ENCODE measurements around the gene GPC1. TPM values are rescaled to one million over a fixed set of nuclear protein-coding genes. Genes with fewer than 3 reads are reported as not detected.

Gene GPC1
- total RNA-seq, 2 donors from 2014 or later: 80.7 to 447 TPM

- Histone ChIP-seq H3K27me3 (replicated peaks; ENCODE audit: insufficient read depth) (no peaks in the 10 kb centered on the region), H3K4me1 (replicated peaks) (no peaks in the 10 kb centered on the region), H3K27ac (no peak overlapping the region), H3K36me3 (no peaks in the 10 kb centered on the region), H3K9me3 (no peaks in the 10 kb centered on the region), H3K4me3 (no peak overlapping the region)
- TF ChIP-seq POLR2A (IDR thresholded peaks at IDR 0.05) (no peak), POLR2AphosphoS5 (IDR thresholded peaks at IDR 0.05) (no peak)
- TF ChIP-seq, protein P1, sequence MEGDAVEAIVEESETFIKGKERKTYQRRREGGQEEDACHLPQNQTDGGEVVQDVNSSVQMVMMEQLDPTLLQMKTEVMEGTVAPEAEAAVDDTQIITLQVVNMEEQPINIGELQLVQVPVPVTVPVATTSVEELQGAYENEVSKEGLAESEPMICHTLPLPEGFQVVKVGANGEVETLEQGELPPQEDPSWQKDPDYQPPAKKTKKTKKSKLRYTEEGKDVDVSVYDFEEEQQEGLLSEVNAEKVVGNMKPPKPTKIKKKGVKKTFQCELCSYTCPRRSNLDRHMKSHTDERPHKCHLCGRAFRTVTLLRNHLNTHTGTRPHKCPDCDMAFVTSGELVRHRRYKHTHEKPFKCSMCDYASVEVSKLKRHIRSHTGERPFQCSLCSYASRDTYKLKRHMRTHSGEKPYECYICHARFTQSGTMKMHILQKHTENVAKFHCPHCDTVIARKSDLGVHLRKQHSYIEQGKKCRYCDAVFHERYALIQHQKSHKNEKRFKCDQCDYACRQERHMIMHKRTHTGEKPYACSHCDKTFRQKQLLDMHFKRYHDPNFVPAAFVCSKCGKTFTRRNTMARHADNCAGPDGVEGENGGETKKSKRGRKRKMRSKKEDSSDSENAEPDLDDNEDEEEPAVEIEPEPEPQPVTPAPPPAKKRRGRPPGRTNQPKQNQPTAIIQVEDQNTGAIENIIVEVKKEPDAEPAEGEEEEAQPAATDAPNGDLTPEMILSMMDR (IDR thresholded peaks at IDR 0.05): no peak
- WGBS: 79% methylated on average over 8 of the region's 8 CpGs
- DNase-seq (ENCODE audit: low spot score): no peak
- intact Hi-C loops (cut with DNase I): no loop called here
These were observed 40.0 kb upstream of the GPC1 start for GRCh38 chr2:240395448-240395847.

DNA sequence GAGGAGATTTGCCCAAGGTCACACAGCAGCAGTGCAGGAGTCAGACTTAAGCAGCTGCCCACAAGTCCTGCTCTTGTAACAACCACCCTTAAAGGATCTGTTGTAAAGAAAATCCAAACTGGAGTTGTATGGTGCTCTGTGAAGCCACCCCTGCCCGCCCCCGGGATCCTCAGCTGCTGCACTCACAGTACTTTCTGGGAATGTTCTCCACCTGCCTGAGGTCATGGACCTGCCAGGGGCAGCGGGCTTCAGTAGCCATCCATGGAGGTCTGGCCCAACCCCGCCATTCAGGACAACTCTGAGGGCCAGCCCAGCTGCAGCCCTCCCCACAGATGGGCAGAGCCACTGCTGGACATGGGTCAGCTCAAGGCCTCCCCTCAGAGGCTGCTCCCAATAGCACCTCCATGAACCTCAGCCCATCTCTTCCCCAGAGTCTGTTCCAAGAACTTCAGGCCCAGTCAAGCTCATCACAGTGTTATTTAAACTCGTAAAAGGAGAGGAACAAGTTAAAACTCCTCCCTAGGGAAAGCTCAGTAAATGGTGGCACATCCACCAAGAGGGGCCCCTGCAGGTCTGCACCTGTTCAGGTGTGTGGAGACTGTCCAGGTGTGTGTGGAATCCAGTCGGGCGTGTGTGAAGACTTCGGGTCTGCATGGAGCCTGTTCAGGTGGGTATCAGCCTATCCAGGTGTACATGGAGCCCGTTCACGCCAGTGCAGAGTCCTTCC is 39.4 kb upstream of the GPC1 start:
- intact Hi-C loops (cut with DNase I): no loop called here
- no peaks in the 10 kb centered on the region for H3K36me3 ChIP-seq

DNA sequence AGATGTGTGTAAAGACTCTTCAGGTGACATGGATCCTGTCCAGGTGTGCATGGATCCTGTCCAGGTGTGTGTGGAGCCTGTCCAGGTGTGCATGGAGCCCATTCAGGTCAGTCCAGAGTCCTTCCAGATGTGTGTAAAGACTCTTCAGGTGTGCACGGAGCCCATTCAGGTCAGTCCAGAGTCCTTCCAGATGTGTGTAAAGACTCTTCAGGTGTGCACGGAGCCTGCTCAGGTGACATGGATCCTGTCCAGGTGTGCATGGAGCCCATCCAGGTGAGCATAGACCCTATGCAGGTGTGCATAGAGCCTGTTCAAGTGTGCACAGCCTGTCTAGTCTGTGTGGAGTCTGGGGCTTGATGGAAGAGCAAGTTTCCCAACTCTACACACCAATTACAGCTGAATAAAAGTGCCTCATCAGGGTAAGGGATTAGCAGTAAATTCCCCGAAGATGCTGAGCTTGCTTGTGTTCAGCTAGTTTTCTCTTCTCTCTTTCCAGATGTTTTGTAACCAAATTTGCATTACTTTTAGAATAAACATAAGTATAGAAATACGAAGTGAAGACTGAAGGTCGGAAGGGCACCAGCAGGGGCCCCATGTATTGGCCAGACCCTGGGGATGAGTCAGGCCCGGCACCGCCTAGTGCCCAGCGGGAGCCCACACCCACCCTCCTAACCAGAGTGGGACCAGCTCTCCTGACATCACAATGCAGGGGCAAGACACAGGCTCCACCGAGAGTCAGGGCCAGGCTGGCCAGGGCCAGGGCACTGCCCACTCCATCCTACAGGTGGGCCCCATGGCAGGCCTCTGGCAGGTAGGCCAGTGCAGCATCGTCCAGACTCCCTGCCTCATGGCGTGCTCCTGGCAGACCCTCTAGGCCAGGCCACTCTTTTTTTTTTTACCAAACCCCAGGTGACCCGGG is 38.6 kb upstream of the GPC1 start:
- no peak for DNase-seq (ENCODE audit: low spot score)

More for the DNA sequence above, 39.4 kb upstream of the GPC1 start:
- no peaks in the 10 kb centered on the region for H3K9me3 ChIP-seq
- no peaks in the 10 kb centered on the region for H3K27me3 ChIP-seq (replicated peaks; ENCODE audit: insufficient read depth)
- no peak for TF ChIP-seq POLR2AphosphoS5 (IDR thresholded peaks at IDR 0.05)
- TF ChIP-seq, protein P1 (IDR thresholded peaks at IDR 0.05): no peak
- no peak for TF ChIP-seq POLR2A (IDR thresholded peaks at IDR 0.05)
- no peak for DNase-seq (ENCODE audit: low spot score)
- H3K4me3 ChIP-seq: no peak overlapping the region
- H3K27ac ChIP-seq: no peak overlapping the region
- no peaks in the 10 kb centered on the region for H3K4me1 ChIP-seq (replicated peaks)
- 49% methylated on average over 10 of the region's 10 CpGs for WGBS

DNA sequence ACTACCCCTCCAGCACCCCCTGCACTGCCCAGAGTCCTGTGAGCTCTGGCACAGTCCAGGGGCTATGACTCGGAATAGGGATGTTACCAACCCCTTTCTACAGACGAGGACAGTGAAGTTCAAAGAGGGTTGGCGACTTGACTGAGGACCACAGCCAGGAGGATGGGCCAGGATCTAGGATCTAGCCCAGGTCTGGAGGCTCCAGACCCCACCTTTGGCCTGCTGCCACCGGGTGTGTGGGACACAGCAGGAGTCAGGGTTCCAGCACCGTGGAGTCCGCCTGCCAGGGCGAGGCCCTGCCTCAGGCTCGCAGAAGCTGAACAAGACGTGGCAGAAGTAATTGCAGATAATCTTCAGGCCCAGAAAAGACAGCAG is 37.9 kb upstream of the GPC1 start:
- 90% methylated on average over 9 of the region's 9 CpGs for WGBS
- no peak for DNase-seq (ENCODE audit: low spot score)
- Histone ChIP-seq H3K27ac (no peak overlapping the region), H3K4me1 (replicated peaks) (no peaks in the 10 kb centered on the region), H3K36me3 (no peaks in the 10 kb centered on the region), H3K9me3 (no peaks in the 10 kb centered on the region), H3K4me3 (no peak overlapping the region), H3K27me3 (replicated peaks; ENCODE audit: insufficient read depth) (no peaks in the 10 kb centered on the region)
- TF ChIP-seq POLR2A (IDR thresholded peaks at IDR 0.05) (no peak), POLR2AphosphoS5 (IDR thresholded peaks at IDR 0.05) (no peak)
- TF ChIP-seq, protein P1 (IDR thresholded peaks at IDR 0.05): no peak
- intact Hi-C loops (cut with DNase I): no loop called here

More for the DNA sequence above, 38.6 kb upstream of the GPC1 start:
- Histone ChIP-seq H3K27me3 (replicated peaks; ENCODE audit: insufficient read depth) (no peaks in the 10 kb centered on the region), H3K4me1 (replicated peaks) (no peaks in the 10 kb centered on the region), H3K4me3 (no peak overlapping the region), H3K36me3 (no peaks in the 10 kb centered on the region), H3K27ac (no peak overlapping the region), H3K9me3 (no peaks in the 10 kb centered on the region)
- TF ChIP-seq, protein P1 (IDR thresholded peaks at IDR 0.05): no peak
- TF ChIP-seq POLR2A (IDR thresholded peaks at IDR 0.05) (no peak), POLR2AphosphoS5 (IDR thresholded peaks at IDR 0.05) (no peak)
- WGBS: 90% methylated on average over 12 of the region's 12 CpGs
- intact Hi-C loops (cut with DNase I): no loop called here
